Measurements from ENCODE around the gene TRIM46.
"Not testable (repeated sequence)": the region's sequence is repeated elsewhere in the genome, so short reads cannot be mapped to it uniquely, and the experiment has no call there.

DNA sequence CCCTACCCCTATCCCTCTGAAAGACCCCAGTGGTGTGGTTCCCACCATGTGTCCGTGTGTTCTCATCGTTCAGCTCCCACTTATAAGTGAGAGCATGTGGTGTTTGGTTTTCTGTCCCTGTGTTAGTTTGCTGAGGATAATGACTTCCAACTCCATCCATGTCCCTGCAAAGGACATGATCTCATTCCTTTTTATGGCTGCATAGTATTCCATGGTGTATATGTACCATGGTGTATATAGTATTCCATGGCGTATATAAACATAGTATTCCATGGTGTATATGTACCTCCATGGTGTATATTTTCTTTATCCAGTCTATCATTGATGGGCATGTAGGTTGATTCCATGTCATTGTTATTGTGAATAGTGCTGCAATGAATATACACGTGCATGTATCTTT lies 9.9 kb upstream of the TRIM46 start:
- TF ChIP-seq, protein P1, sequence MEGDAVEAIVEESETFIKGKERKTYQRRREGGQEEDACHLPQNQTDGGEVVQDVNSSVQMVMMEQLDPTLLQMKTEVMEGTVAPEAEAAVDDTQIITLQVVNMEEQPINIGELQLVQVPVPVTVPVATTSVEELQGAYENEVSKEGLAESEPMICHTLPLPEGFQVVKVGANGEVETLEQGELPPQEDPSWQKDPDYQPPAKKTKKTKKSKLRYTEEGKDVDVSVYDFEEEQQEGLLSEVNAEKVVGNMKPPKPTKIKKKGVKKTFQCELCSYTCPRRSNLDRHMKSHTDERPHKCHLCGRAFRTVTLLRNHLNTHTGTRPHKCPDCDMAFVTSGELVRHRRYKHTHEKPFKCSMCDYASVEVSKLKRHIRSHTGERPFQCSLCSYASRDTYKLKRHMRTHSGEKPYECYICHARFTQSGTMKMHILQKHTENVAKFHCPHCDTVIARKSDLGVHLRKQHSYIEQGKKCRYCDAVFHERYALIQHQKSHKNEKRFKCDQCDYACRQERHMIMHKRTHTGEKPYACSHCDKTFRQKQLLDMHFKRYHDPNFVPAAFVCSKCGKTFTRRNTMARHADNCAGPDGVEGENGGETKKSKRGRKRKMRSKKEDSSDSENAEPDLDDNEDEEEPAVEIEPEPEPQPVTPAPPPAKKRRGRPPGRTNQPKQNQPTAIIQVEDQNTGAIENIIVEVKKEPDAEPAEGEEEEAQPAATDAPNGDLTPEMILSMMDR (conservative IDR thresholded peaks at IDR 0.05): not testable (repeated sequence)
- not testable (repeated sequence) for TF ChIP-seq EZH2 (IDR thresholded peaks at IDR 0.05; ENCODE audit: low read depth)
